HCT116 (cell line): ENCODE results near the gene GJA3. TPM values are rescaled to one million over a fixed set of nuclear protein-coding genes. Genes with fewer than 3 reads are reported as not detected.

Experiments
- ATAC-seq: fragments of 200-7000 bp; cut with Tn5 transposase; 2 replicates; pipeline ENCODE4 v1.9.1; 2020; ENCODE audit warnings: mild to moderate bottlenecking, moderate library complexity
- Bru-seq: library from RNA; stranded (reverse); fragments of 400-500 nt; gene quantifications from one replicate; lab custom pipeline; 2021; lab: Mats Ljungman, UMichigan
- BruChase-seq, 2 experiments: library from RNA; stranded (reverse); fragments of 400-500 nt; gene quantifications; one replicate each; lab custom pipeline; 2021; lab: Mats Ljungman, UMichigan
- BruUV-seq: library from RNA; stranded (reverse); fragments of 400-500 nt; replicated peaks from 2 replicates; lab custom pipeline; 2021; lab: Mats Ljungman, UMichigan
- CTCF ChIA-PET: fragments of 300-600 bp; sonication (Branson Sonifier 250); formaldehyde crosslinking; loops from one replicate; lab custom pipeline; 2021; ENCODE audit warnings: antibody characterized with exemption; lab: Charles Lee
- POLR2A ChIA-PET: fragments of 300-600, 350-600 bp; sonication (Branson Sonifier 250); formaldehyde crosslinking; loops from one replicate; lab custom pipeline; 2021; ENCODE audit warnings: antibody characterized with exemption; lab: Charles Lee
- RAD21 ChIA-PET, 2 experiments: fragments of 300-600 bp; sonication (Branson Sonifier 250); formaldehyde crosslinking; loops; one replicate each; lab custom pipeline; 2023; ENCODE audit warnings: low total read pairs in 2 of 2; ENCODE audit not compliant: uncharacterized antibody in 2 of 2, unreplicated experiment in 2 of 2, low non-redundant PET in 1 of 2; lab: Charles Lee
- DNase-seq: peaks from one replicate; pipeline ENCODE4 v3.0.0-alpha.2; 2010; ENCODE audit warnings: low read depth, low spot score
- H2AFZ ChIP-seq: fragments of 200-600 bp; shearing (Covaris generic), sonication (generic); 2 replicates; pipeline ENCODE4 v1.6.1; 2017; ENCODE audit warnings: low read depth, mixed run types, mixed read lengths, antibody characterized with exemption, low read length; ENCODE audit not compliant: poor library complexity, severe bottlenecking
- H3K27ac ChIP-seq: 2 replicates; pipeline ENCODE4 v1.5.1; 2012; ENCODE audit warnings: low read depth, low read length
- H3K27me3 ChIP-seq: fragments of 200-600 bp; sonication (generic); 2 replicates; pipeline ENCODE4 v1.6.1; 2016; ENCODE audit warnings: mixed run types, low read length, mixed read lengths; ENCODE audit not compliant: insufficient read depth
- H3K36me3 ChIP-seq, 2 experiments: fragments of 200-500 bp in 1 of 2; fragments of 200-600 bp in 1 of 2; sonication (Bioruptor generic) in 1 of 2; sonication (generic) in 1 of 2; 2 replicates each; pipeline versions ENCODE4 v1.5.1 to v1.6.1; 2014 to 2016; ENCODE audit warnings: low read length in 2 of 2, inconsistent platforms in 1 of 2, mixed read lengths in 1 of 2, mixed run types in 1 of 2; ENCODE audit not compliant: insufficient read depth in 2 of 2, control insufficient read depth in 1 of 2
- H3K4me1 ChIP-seq, 2 experiments: fragments of 200-600 bp in 1 of 2; sonication (generic) in 1 of 2; 2 replicates each; pipeline versions ENCODE4 v1.5.1 to v1.6.1; 2012 to 2017; ENCODE audit warnings: low read length in 2 of 2, inconsistent platforms in 1 of 2, mild to moderate bottlenecking in 1 of 2, mixed read lengths in 1 of 2, mixed run types in 1 of 2, moderate library complexity in 1 of 2; ENCODE audit not compliant: insufficient read depth in 2 of 2, control insufficient read depth in 1 of 2
- H3K4me2 ChIP-seq: fragments of 200-600 bp; sonication (generic); 2 replicates; pipeline ENCODE4 v1.6.1; 2017; ENCODE audit warnings: mixed run types, low read length, mixed read lengths
- H3K4me3 ChIP-seq, 2 experiments: fragments of 200-600 bp in 1 of 2; sonication (generic) in 1 of 2; replicated peaks in 1 of 2; 2 replicates each; pipeline ENCODE4 v1.5.1; 2011 to 2016; ENCODE audit warnings: low read length in 2 of 2, control low read depth in 1 of 2, low read depth in 1 of 2, mild to moderate bottlenecking in 1 of 2, mixed read lengths in 1 of 2, mixed run types in 1 of 2
- H3K79me2 ChIP-seq: fragments of 200-600 bp; sonication (generic); 2 replicates; pipeline ENCODE4 v1.6.1; 2017; ENCODE audit warnings: mild to moderate bottlenecking, mixed run types, low read length, moderate library complexity, mixed read lengths; ENCODE audit not compliant: insufficient read depth
- H3K9ac ChIP-seq: fragments of 200-600 bp; sonication (generic); 2 replicates; pipeline ENCODE4 v1.6.1; 2016; ENCODE audit warnings: low read length, mixed read lengths
- H3K9me2 ChIP-seq: fragments of 200-600 bp; sonication (generic), shearing (Covaris generic); 2 replicates; pipeline ENCODE4 v1.6.1; 2017; ENCODE audit warnings: mixed run types, mild to moderate bottlenecking, moderate library complexity; ENCODE audit not compliant: insufficient read depth
- H3K9me3 ChIP-seq, 2 experiments: fragments of 200-500 bp in 1 of 2; fragments of 200-600 bp in 1 of 2; sonication (Bioruptor generic) in 1 of 2; sonication (generic) in 1 of 2; 2 replicates each; pipeline ENCODE4 v1.6.1; 2014 to 2017; ENCODE audit warnings: low read length in 2 of 2, mixed read lengths in 2 of 2, inconsistent platforms in 1 of 2, low read depth in 1 of 2, mild to moderate bottlenecking in 1 of 2, mixed run types in 1 of 2, moderate library complexity in 1 of 2; ENCODE audit not compliant: control insufficient read depth in 1 of 2, insufficient read depth in 1 of 2
- H4K20me1 ChIP-seq: fragments of 200-600 bp; sonication (generic), shearing (Covaris generic); 2 replicates; pipeline ENCODE4 v1.6.1; 2017; ENCODE audit warnings: mixed run types, mild to moderate bottlenecking, moderate library complexity; ENCODE audit not compliant: insufficient read depth
- CBX3 ChIP-seq: IDR thresholded peaks from 2 replicates; pipeline ENCODE4 v1.6.1; 2012; ENCODE audit warnings: low read depth
- CTCF ChIP-seq, 3 experiments: fragments of 200-600 bp in 1 of 3; sonication (generic) in 1 of 3; IDR thresholded peaks in 2 of 3; conservative IDR thresholded peaks in 1 of 3; 2 replicates each; pipeline ENCODE4 v1.5.1; 2012 to 2017; ENCODE audit warnings: low read depth in 2 of 3, low read length in 2 of 3, antibody characterized with exemption in 1 of 3, borderline replicate concordance in 1 of 3, control low read depth in 1 of 3, mild to moderate bottlenecking in 1 of 3, mixed read lengths in 1 of 3, mixed run types in 1 of 3, moderate library complexity in 1 of 3; ENCODE audit not compliant: insufficient read depth in 1 of 3
- EGR1 ChIP-seq: IDR thresholded peaks from 2 replicates; pipeline ENCODE4 v1.6.1; 2012; ENCODE audit warnings: low read depth
- EZH2phosphoT487 ChIP-seq: fragments of 200-600 bp; IDR thresholded peaks from 2 replicates; pipeline ENCODE4 v1.6.1; 2018; ENCODE audit warnings: antibody characterized with exemption, borderline replicate concordance
- JUND ChIP-seq: IDR thresholded peaks from 2 replicates; pipeline ENCODE4 v1.6.1; 2012
- MAX ChIP-seq: IDR thresholded peaks from 2 replicates; pipeline ENCODE4 v1.6.1; 2012
- POLR2AphosphoS5 ChIP-seq: IDR thresholded peaks from 2 replicates; pipeline ENCODE4 v1.6.1; 2011; ENCODE audit warnings: mild to moderate bottlenecking, low read depth, low read length, moderate library complexity
- RAD21 ChIP-seq: IDR thresholded peaks from 2 replicates; pipeline ENCODE4 v1.6.1; 2012; ENCODE audit warnings: low read depth, mild to moderate bottlenecking
- REST ChIP-seq: IDR thresholded peaks from 2 replicates; pipeline ENCODE4 v1.6.1; 2012; ENCODE audit warnings: low read depth
- SIN3A ChIP-seq: IDR thresholded peaks from 2 replicates; pipeline ENCODE4 v1.6.1; 2012; ENCODE audit warnings: low read depth
- SP1 ChIP-seq: IDR thresholded peaks from 2 replicates; pipeline ENCODE4 v1.6.1; 2012; ENCODE audit warnings: low read depth
- SRF ChIP-seq: IDR thresholded peaks from 2 replicates; pipeline ENCODE4 v1.6.1; 2012; ENCODE audit warnings: low read depth
- TCF7L2 ChIP-seq: IDR thresholded peaks from 2 replicates; pipeline ENCODE4 v1.7.0; 2011; ENCODE audit warnings: borderline replicate concordance, inconsistent platforms; ENCODE audit not compliant: insufficient read depth, insufficient read length; ENCODE audit errors: extremely low read depth
- ZFX ChIP-seq: fragments of 450-650 bp; IDR thresholded peaks from 2 replicates; pipeline ENCODE4 v1.6.1; 2017
- ZNF274 ChIP-seq: fragments of 200-500 bp; sonication (Bioruptor generic); IDR thresholded peaks from 2 replicates; pipeline ENCODE4 v1.6.1; 2014; ENCODE audit warnings: mild to moderate bottlenecking, low read depth, low read length, inconsistent platforms
- intact Hi-C: fragments of 100-400 bp; cut with micrococcal nuclease; formaldehyde crosslinking; loops from 2 replicates; pipeline ENCODE4 v1.10.0; 2022
- long read RNA-seq: library from polyadenylated mRNA; unstranded; transcript quantifications from one replicate; pipeline ENCODE4 v2.0.0, GENCODE V29; 2021; ENCODE audit not compliant: unreplicated experiment
- polyA plus RNA-seq: library from polyadenylated mRNA; unstranded; fragments of >200 nt; gene quantifications from 2 replicates; pipeline ENCODE4 v1.2.1, GENCODE V29; 2012; ENCODE audit warnings: missing spikeins
- total RNA-seq: library from RNA; stranded (reverse); gene quantifications from one replicate; pipeline ENCODE4 v1.2.1, GENCODE V29; 2021; ENCODE audit not compliant: unreplicated experiment

Gene GJA3
- total RNA-seq = 8.0 TPM
- 2.7 and 3.2 TPM in 2 replicates for polyA plus RNA-seq
- percentile 44 among the genes with signal in this experiment for Bru-seq, nascent RNA
- percentile 62 among the genes with signal in this experiment for BruChase-seq, experiment 1, labeled RNA remaining after a 6-hour chase
- BruChase-seq, experiment 2, labeled RNA remaining after a 2-hour chase = percentile 58 among the genes with signal in this experiment
- long read RNA-seq, full-length matches to known transcripts = 11 of 28 reads
- long read RNA-seq, partial matches to known transcripts = 0 of 28 reads
- long read RNA-seq, other reads (novel, unspliced or antisense) = 17 of 28 reads

- H3K4me3 ChIP-seq = peak within 1 kb of the TSS; percentile 53 to 65
- peak within 1 kb of the TSS; percentile 16 for H2AFZ ChIP-seq
- peaks cover 8 to 26% of the 10 kb centered on the region in 2 experiments for H3K4me1 ChIP-seq
- peak within 1 kb of the TSS; percentile 92 for H3K27ac ChIP-seq
- H3K79me2 ChIP-seq = no peaks in the 10 kb centered on the region; the same call in 1 of the 2 replicates
- no peaks in the 10 kb centered on the region for H3K9me3 ChIP-seq
- H3K27me3 ChIP-seq = no peaks in the 10 kb centered on the region
- ChIA-PET RAD21 (interaction anchor here (0.6 to 1.3 kb wide), 3 partner anchors 33 to 174 kb away, joined by 3 to 5 read pairs (median 5); no protein-coding TSS in a partner anchor), CTCF (interaction anchor here (0.9 to 3.6 kb wide), 3 partner anchors 32 to 176 kb away, joined by 3 to 16 read pairs (median 7); no protein-coding TSS in a partner anchor), POLR2A (interaction anchor here (0.7 kb wide), 1 partner anchor 40 kb away, joined by 5 read pairs; no protein-coding TSS in a partner anchor)
- TF ChIP-seq RAD21 (no peak), CBX3 (no peak; the same call in 1 of the 2 replicates), REST (no peak), ZNF274 (no peak), SIN3A (0 out of 2 replicates have a peak, but pooled peaks have one; percentile 67), POLR2AphosphoS5 (no peak), TCF7L2 (no peak), EZH2phosphoT487 (no peak), CTCF (IDR thresholded peaks at IDR 0.05 in 2 of 3, conservative IDR thresholded peaks at IDR 0.05 in 1 of 3; ENCODE audit: borderline replicate concordance in 1 of 3, insufficient read depth in 1 of 3, low read depth in 2 of 3, low read length in 2 of 3) (no peak), SP1 (peak; percentile 19; the same call in 1 of the 2 replicates), SRF (no peak), MAX (peak; percentile 53; the same call in 1 of the 2 replicates), JUND (no peak), EGR1 (peak; percentile 95), ZFX (no peak)
- intact Hi-C loops = loop anchor here (2.0 to 5.0 kb wide), 3 partner anchors 34 to 123 kb away; no protein-coding TSS in a partner anchor
- H4K20me1 ChIP-seq = no peaks in the 10 kb centered on the region
- H3K9ac ChIP-seq = peak within 1 kb of the TSS; percentile 59
- H3K9me2 ChIP-seq = no peaks in the 10 kb centered on the region
- ATAC-seq (peak; percentile 84), DNase-seq (no peak)
- no peaks in the 10 kb centered on the region for H3K36me3 ChIP-seq
- H3K4me2 ChIP-seq = peak within 1 kb of the TSS; percentile 80
- BruUV-seq = no TSS peak
Measured at GRCh38 chr13:20160306-20161274, at the start of gene GJA3. Gene GJA3 (minus strand): TSS chr13:20161052. CDS start chr13:20143288, 17,764 bp downstream.
